Measurements from ENCODE around the gene OR4D9. TPM values are rescaled to one million over a fixed set of nuclear protein-coding genes. Genes with fewer than 3 reads are reported as not detected.

Gene OR4D9
- total and polyA plus RNA-seq, 10 of the 15 experiments (the other 5 are each of a cell fraction or from before 2014, with no cell fraction given), result not detected

- TF ChIP-seq, protein P1, sequence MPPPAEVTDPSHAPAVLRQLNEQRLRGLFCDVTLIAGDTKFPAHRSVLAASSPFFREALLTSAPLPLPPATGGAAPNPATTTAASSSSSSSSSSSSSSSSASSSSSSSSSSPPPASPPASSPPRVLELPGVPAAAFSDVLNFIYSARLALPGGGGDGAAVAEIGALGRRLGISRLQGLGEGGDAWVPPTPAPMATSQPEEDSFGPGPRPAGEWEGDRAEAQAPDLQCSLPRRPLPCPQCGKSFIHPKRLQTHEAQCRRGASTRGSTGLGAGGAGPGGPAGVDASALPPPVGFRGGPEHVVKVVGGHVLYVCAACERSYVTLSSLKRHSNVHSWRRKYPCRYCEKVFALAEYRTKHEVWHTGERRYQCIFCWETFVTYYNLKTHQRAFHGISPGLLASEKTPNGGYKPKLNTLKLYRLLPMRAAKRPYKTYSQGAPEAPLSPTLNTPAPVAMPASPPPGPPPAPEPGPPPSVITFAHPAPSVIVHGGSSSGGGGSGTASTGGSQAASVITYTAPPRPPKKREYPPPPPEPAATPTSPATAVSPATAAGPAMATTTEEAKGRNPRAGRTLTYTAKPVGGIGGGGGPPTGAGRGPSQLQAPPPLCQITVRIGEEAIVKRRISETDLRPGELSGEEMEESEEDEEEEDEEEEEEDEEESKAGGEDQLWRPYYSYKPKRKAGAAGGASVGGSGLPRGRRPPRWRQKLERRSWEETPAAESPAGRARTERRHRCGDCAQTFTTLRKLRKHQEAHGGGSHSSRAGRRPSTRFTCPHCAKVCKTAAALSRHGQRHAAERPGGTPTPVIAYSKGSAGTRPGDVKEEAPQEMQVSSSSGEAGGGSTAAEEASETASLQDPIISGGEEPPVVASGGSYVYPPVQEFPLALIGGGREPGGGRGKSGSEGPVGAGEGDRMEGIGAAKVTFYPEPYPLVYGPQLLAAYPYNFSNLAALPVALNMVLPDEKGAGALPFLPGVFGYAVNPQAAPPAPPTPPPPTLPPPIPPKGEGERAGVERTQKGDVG (CRISPR knock-in tag; IDR thresholded peaks at IDR 0.05), result no peak
- TF ChIP-seq ZNF274 (IDR thresholded peaks at IDR 0.05; ENCODE audit: insufficient read depth, insufficient read length) (no peak), IRF4 (IDR thresholded peaks at IDR 0.05; ENCODE audit: low read depth, low read length) (0 out of 2 replicates have a peak, but pooled peaks have one; percentile 42), IKZF2 (IDR thresholded peaks at IDR 0.05) (peak in 1 of 2 experiments; percentile 49; a peak in 2 of 4 replicates), ATF2 (IDR thresholded peaks at IDR 0.05; ENCODE audit: low read length) (peak; percentile 46; the same call in 1 of the 2 replicates), ZBTB40 (IDR thresholded peaks at IDR 0.05; ENCODE audit: borderline replicate concordance) (peak; percentile 85), CREB1 (IDR thresholded peaks at IDR 0.05; ENCODE audit: low read depth) (peak; percentile 39; the same call in 1 of the 2 replicates), PML (IDR thresholded peaks at IDR 0.05; ENCODE audit: low read length) (peak; percentile 82; the same call in 1 of the 2 replicates), PKNOX1 (IDR thresholded peaks at IDR 0.05) (peak; percentile 15; the same call in 1 of the 2 replicates), RELA (IDR thresholded peaks at IDR 0.05; ENCODE audit: borderline replicate concordance, partially characterized antibody) (peak; percentile 55), MLLT1 (IDR thresholded peaks at IDR 0.05) (peak; percentile 54; the same call in 1 of the 2 replicates), USF2 (IDR thresholded peaks at IDR 0.05; ENCODE audit: borderline replicate concordance, low read depth, low read length) (no peak), ZBTB11 (CRISPR knock-in tag; IDR thresholded peaks at IDR 0.05) (no peak)
Measured at GRCh38 chr11:59560290-59560701, 49.0 kb downstream of the OR4D9 start (continued).

Measured in GM12878 (cell line).